HL-60 (cell line): ENCODE data around the gene STX8.

ENCODE experiments used
- CTCF ChIP-seq: IDR thresholded peaks from one replicate; pipeline ENCODE4 v1.5.1; 2011; ENCODE audit warnings: low read length, control low read depth, inconsistent platforms; ENCODE audit not compliant: insufficient read depth
- POLR2AphosphoS5 ChIP-seq: IDR thresholded peaks from 2 replicates; pipeline ENCODE4 v1.6.1; 2012; ENCODE audit warnings: low read depth
- REST ChIP-seq: IDR thresholded peaks from 2 replicates; pipeline ENCODE4 v1.6.1; 2012; ENCODE audit warnings: low read depth; ENCODE audit not compliant: insufficient replicate concordance
- SPI1 ChIP-seq: IDR thresholded peaks from 2 replicates; pipeline ENCODE4 v1.6.1; 2012; ENCODE audit warnings: low read depth, mild to moderate bottlenecking, borderline replicate concordance

- TF ChIP-seq CTCF (no peak), REST (no peak), POLR2AphosphoS5 (no peak), SPI1 (no peak)
These were observed 370.8 kb downstream of the STX8 start for GRCh38 chr17:9204637-9205329.
